Heart left ventricle (tissue), 13 donors: ENCODE data around the gene HPSE2.

Source experiments
- CTCF ChIP-seq, 12 donors: fragments of 200-600 bp; sonication (generic) in 4 of 12; IDR thresholded peaks; one replicate each; pipeline versions ENCODE4 v1.5.0 to v1.8.0; 2018 to 2022; ENCODE audit warnings: antibody characterized with exemption in 12 of 12, mild to moderate bottlenecking in 5 of 12
- POLR2A ChIP-seq, 2 donors: fragments of 450-650 bp; IDR thresholded peaks; one replicate each; pipeline ENCODE4 v1.6.1; 2017; ENCODE audit warnings: antibody characterized with exemption in 2 of 2, mild to moderate bottlenecking in 2 of 2, moderate library complexity in 2 of 2
- donor health status: ischemic (EF 13 %, LVEDD 7.1; RV severe dilation, severe dysfunction).
- donor health status: DM: no; HTN: yes; CAD: no.
- donor health status: DM: no; HTN: no; CAD: no.
- donor health status: ischemic (EF 25% LVEDD 6.9; RV normal size, moderate dysfunction).
- donor health status: ischemic (EF 25% LVEDD 5.7; RV mildly dilated, moderate dysfunction).
- donor health status: ischemic (EF 35%, LVEDD 5.7; RV mildly dilated, moderate dysfunction).
- donor health status: nonischemic (EF 11% LVEDD 7.7; RV severe dilation, severe dysfunction).
- donor health status: DM: yes; HTN: yes; CAD: no.
- donor health status: PGD.
- donor health status: ischemic (EF 29% LVEDD 5.4; RV normal size, mild dysfunction).
- donor health status: nonischemic (EF 23%, LVEDD 6.1; RV moderate dilation, normal function).

GRCh38 chr10:98878921-98879320 lies 356.7 kb downstream of the HPSE2 start:
- TF ChIP-seq POLR2A (IDR thresholded peaks at IDR 0.05): no peak
- TF ChIP-seq CTCF (IDR thresholded peaks at IDR 0.05): no peak
